Muscle layer of duodenum (tissue), 2 donors: ENCODE measurements around the gene GPR3.
A peak's percentile ranks its signal among the peaks of the same experiment; 100 is the strongest.

Source experiments
- H3K27ac ChIP-seq: one replicate; pipeline ENCODE4 v1.7.0; 2013; ENCODE audit warnings: mild to moderate bottlenecking, low read length
- H3K27me3 ChIP-seq: one replicate; pipeline ENCODE4 v1.7.0; 2013; ENCODE audit warnings: low read depth, mild to moderate bottlenecking, control low read depth, low read length
- H3K36me3 ChIP-seq, 2 donors: one replicate each; pipeline ENCODE4 v1.7.0; 2013; ENCODE audit warnings: low read length in 2 of 2, control low read depth in 1 of 2, mild to moderate bottlenecking in 1 of 2; ENCODE audit not compliant: insufficient read depth in 2 of 2, control insufficient read depth in 1 of 2
- H3K4me1 ChIP-seq, 2 donors: one replicate each; pipeline ENCODE4 v1.7.0; 2013; ENCODE audit warnings: low read length in 2 of 2, mild to moderate bottlenecking in 2 of 2, control low read depth in 1 of 2, moderate library complexity in 1 of 2; ENCODE audit not compliant: insufficient read depth in 2 of 2, control insufficient read depth in 1 of 2
- H3K4me3 ChIP-seq, 2 donors: one replicate each; pipeline ENCODE4 v1.7.0; 2013; ENCODE audit warnings: low read length in 2 of 2, low read depth in 1 of 2, mild to moderate bottlenecking in 1 of 2
- H3K9me3 ChIP-seq, 2 donors: one replicate each; pipeline ENCODE4 v1.7.0; 2013; ENCODE audit warnings: low read length in 2 of 2, control low read depth in 1 of 2, mild to moderate bottlenecking in 1 of 2; ENCODE audit not compliant: control insufficient read depth in 1 of 2
- donor health status: healthy.

The GPR3 gene

GRCh38 chr1:27360159-27361043 is 32.0 kb upstream of the GPR3 start:
- H3K36me3 ChIP-seq: peaks cover 30 to 78% of the 10 kb centered on the region in 2 donors
- H3K9me3 ChIP-seq: no peaks in the 10 kb centered on the region
- H3K4me3 ChIP-seq: peak overlapping the region in 1 of 2 donors; percentile 52
- peaks cover 8 to 29% of the 10 kb centered on the region in 2 donors for H3K4me1 ChIP-seq
- H3K27me3 ChIP-seq: no peaks in the 10 kb centered on the region
- no peak overlapping the region for H3K27ac ChIP-seq

GRCh38 chr1:27361044-27361402 is 31.4 kb upstream of the GPR3 start:
- Histone ChIP-seq H3K4me1 (peaks cover 8 to 29% of the 10 kb centered on the region in 2 donors), H3K36me3 (peaks cover 24 to 72% of the 10 kb centered on the region in 2 donors), H3K9me3 (no peaks in the 10 kb centered on the region), H3K4me3 (no peak overlapping the region), H3K27ac (no peak overlapping the region), H3K27me3 (no peaks in the 10 kb centered on the region)

- Histone ChIP-seq H3K27me3 (no peaks in the 10 kb centered on the region), H3K9me3 (no peaks in the 10 kb centered on the region), H3K36me3 (peaks cover 21 to 67% of the 10 kb centered on the region in 2 donors), H3K27ac (no peak overlapping the region), H3K4me1 (peaks cover 8 to 29% of the 10 kb centered on the region in 2 donors), H3K4me3 (no peak overlapping the region)
Observed at GRCh38 chr1:27361553-27361952, 30.9 kb upstream of the GPR3 start.

- Histone ChIP-seq H3K27me3 (no peaks in the 10 kb centered on the region), H3K4me1 (peaks cover 16 to 29% of the 10 kb centered on the region in 2 donors), H3K9me3 (no peaks in the 10 kb centered on the region), H3K27ac (no peak overlapping the region), H3K4me3 (peak overlapping the region in 1 of 2 donors; percentile 72), H3K36me3 (peaks cover 21 to 44% of the 10 kb centered on the region in 2 donors)
Observed at GRCh38 chr1:27363766-27364695, 28.4 kb upstream of the GPR3 start.

GRCh38 chr1:27364696-27365371 is 27.6 kb upstream of the GPR3 start:
- H3K9me3 ChIP-seq: no peaks in the 10 kb centered on the region
- H3K4me1 ChIP-seq: peaks cover 16 to 29% of the 10 kb centered on the region in 2 donors
- peaks cover 17 to 37% of the 10 kb centered on the region in 2 donors for H3K36me3 ChIP-seq
- H3K27me3 ChIP-seq: no peaks in the 10 kb centered on the region
- peak overlapping the region; percentile 76 for H3K27ac ChIP-seq
- H3K4me3 ChIP-seq: peak overlapping the region; percentile 66 to 72

GRCh38 chr1:27365372-27366112 is 26.9 kb upstream of the GPR3 start:
- H3K27me3 ChIP-seq: no peaks in the 10 kb centered on the region
- H3K4me1 ChIP-seq: peaks cover 16 to 29% of the 10 kb centered on the region in 2 donors
- H3K27ac ChIP-seq: peak overlapping the region; percentile 76
- peak overlapping the region; percentile 66 to 72 for H3K4me3 ChIP-seq
- peaks cover 17 to 37% of the 10 kb centered on the region in 2 donors for H3K36me3 ChIP-seq
- H3K9me3 ChIP-seq: no peaks in the 10 kb centered on the region

GRCh38 chr1:27366113-27366410 is 26.4 kb upstream of the GPR3 start:
- peak overlapping the region; percentile 76 for H3K27ac ChIP-seq
- H3K4me1 ChIP-seq: peaks cover 16 to 24% of the 10 kb centered on the region in 2 donors
- H3K9me3 ChIP-seq: no peaks in the 10 kb centered on the region
- peak overlapping the region; percentile 56 to 72 for H3K4me3 ChIP-seq
- no peaks in the 10 kb centered on the region for H3K27me3 ChIP-seq
- H3K36me3 ChIP-seq: peaks cover 15 to 32% of the 10 kb centered on the region in 2 donors

GRCh38 chr1:27366411-27367159 is 25.8 kb upstream of the GPR3 start, which contains the start of gene MAP3K6:
MAP3K6 (minus strand) TSS chr1:27366961; CDS start chr1:27366597, 364 bp downstream.
- H3K27ac ChIP-seq: peak within 1 kb of the TSS; percentile 96
- H3K9me3 ChIP-seq: no peaks in the 10 kb centered on the region
- H3K4me3 ChIP-seq: peak within 1 kb of the TSS; percentile 69 to 72
- no peaks in the 10 kb centered on the region for H3K27me3 ChIP-seq
- peaks cover 10 to 27% of the 10 kb centered on the region in 2 donors for H3K36me3 ChIP-seq
- peaks cover 16 to 24% of the 10 kb centered on the region in 2 donors for H3K4me1 ChIP-seq

GRCh38 chr1:27367160-27367650 is 25.2 kb upstream of the GPR3 start:
- peak overlapping the region; percentile 69 to 72 for H3K4me3 ChIP-seq
- no peaks in the 10 kb centered on the region for H3K9me3 ChIP-seq
- peak overlapping the region; percentile 96 for H3K27ac ChIP-seq
- H3K4me1 ChIP-seq: peaks cover 16 to 24% of the 10 kb centered on the region in 2 donors
- peaks cover 3 to 20% of the 10 kb centered on the region in 2 donors for H3K36me3 ChIP-seq
- H3K27me3 ChIP-seq: no peaks in the 10 kb centered on the region
